DND-41 (cell line): ENCODE data around the gene RASD2.

Source experiments
- EZH2 ChIP-seq: IDR thresholded peaks from 3 replicates; pipeline ENCODE4 v1.6.1; 2012; ENCODE audit warnings: borderline replicate concordance, low read depth, mild to moderate bottlenecking, moderate library complexity, low read length, inconsistent platforms; ENCODE audit not compliant: severe bottlenecking
- TF ChIP-seq, protein P1 (sequence below): IDR thresholded peaks from 2 replicates; pipeline ENCODE4 v1.5.1; 2012; ENCODE audit warnings: borderline replicate concordance, low read length, moderate library complexity, mild to moderate bottlenecking; ENCODE audit not compliant: poor library complexity, severe bottlenecking; ENCODE audit errors: extremely low read depth

DNA sequence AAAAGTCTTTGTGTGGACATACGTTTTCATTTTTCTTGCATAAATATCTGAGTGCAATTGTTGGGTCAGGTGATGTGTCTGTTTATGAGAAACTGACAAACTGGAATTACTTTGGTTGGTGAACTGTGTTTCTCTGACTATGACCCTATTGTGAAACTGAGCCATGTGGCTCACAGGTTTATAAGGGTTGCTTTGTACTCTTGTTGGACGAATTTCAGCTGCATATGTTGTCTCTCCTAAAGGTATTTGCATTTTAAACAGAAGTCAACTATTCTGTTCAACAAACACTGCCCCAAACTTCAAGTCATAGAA, 34.4 kb upstream of the RASD2 start:
- TF ChIP-seq, protein P1, sequence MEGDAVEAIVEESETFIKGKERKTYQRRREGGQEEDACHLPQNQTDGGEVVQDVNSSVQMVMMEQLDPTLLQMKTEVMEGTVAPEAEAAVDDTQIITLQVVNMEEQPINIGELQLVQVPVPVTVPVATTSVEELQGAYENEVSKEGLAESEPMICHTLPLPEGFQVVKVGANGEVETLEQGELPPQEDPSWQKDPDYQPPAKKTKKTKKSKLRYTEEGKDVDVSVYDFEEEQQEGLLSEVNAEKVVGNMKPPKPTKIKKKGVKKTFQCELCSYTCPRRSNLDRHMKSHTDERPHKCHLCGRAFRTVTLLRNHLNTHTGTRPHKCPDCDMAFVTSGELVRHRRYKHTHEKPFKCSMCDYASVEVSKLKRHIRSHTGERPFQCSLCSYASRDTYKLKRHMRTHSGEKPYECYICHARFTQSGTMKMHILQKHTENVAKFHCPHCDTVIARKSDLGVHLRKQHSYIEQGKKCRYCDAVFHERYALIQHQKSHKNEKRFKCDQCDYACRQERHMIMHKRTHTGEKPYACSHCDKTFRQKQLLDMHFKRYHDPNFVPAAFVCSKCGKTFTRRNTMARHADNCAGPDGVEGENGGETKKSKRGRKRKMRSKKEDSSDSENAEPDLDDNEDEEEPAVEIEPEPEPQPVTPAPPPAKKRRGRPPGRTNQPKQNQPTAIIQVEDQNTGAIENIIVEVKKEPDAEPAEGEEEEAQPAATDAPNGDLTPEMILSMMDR: no peak
- TF ChIP-seq EZH2: no peak
